ENCODE data around the gene TNFRSF12A. TPM values are rescaled to one million over a fixed set of nuclear protein-coding genes. Genes with fewer than 3 reads are reported as not detected.

Gene TNFRSF12A
- total RNA-seq, 2 experiments from 2014 or later, result 11.8 to 13.5 TPM

DNA sequence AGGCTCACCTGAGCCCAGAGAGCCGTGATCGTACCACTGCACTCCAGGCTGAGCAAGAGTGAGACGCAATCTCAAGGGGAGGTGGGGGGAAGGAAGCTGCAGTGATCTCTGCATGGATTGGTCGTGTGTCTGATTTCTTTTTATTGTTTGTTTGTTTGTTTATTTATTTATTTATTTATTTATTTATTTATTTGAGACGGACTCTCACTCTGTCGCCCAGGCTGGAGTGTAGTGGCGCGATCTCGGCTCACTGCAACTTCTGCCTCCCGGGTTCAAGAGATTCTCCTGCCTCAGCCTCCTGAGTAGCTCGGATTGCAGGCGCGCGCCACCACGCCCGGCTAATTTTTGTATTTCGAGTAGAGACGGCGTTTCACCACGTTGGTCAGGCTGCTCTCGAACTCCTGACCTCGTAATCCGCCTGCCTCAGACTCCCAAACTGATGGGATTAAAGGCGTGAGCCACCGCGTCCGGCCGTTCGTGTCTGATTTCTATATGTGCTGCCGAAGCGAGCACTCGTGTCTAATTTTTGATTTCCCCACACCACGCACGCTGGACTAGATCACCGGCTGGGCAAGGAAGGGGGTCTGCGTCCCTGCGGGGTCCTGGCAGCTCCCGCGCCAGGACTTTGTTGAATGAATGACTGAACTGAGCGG is 448 bp upstream of the TNFRSF12A start:
- Mint-ChIP-seq H3K36me3 (ENCODE audit: low read depth) (peaks cover 2% of the 10 kb centered on the region), H3K4me3 (peak overlapping the region; percentile 77), H3K4me1 (ENCODE audit: low read depth) (peaks cover 41% of the 10 kb centered on the region), H3K27me3 (peaks cover 4% of the 10 kb centered on the region), H3K27ac (peak overlapping the region; percentile 72), H3K9me3 (no peaks in the 10 kb centered on the region)
- ATAC-seq (no peak), DNase-seq (peak; percentile 27)
- TF ChIP-seq, protein P1, sequence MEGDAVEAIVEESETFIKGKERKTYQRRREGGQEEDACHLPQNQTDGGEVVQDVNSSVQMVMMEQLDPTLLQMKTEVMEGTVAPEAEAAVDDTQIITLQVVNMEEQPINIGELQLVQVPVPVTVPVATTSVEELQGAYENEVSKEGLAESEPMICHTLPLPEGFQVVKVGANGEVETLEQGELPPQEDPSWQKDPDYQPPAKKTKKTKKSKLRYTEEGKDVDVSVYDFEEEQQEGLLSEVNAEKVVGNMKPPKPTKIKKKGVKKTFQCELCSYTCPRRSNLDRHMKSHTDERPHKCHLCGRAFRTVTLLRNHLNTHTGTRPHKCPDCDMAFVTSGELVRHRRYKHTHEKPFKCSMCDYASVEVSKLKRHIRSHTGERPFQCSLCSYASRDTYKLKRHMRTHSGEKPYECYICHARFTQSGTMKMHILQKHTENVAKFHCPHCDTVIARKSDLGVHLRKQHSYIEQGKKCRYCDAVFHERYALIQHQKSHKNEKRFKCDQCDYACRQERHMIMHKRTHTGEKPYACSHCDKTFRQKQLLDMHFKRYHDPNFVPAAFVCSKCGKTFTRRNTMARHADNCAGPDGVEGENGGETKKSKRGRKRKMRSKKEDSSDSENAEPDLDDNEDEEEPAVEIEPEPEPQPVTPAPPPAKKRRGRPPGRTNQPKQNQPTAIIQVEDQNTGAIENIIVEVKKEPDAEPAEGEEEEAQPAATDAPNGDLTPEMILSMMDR (IDR thresholded peaks at IDR 0.05), result no peak
- POLR2A ChIA-PET, result interaction anchor here (0.6 to 2.1 kb wide), 8 partner anchors 9 to 108 kb away, joined by 3 to 6 read pairs (median 4); partner anchors contain the start of gene FLYWCH1
- intact Hi-C loops (cut with micrococcal nuclease), result no loop called here
- CTCF ChIA-PET, result interaction anchor here (0.6 to 10.5 kb wide), 9 partner anchors 10 to 131 kb away, joined by 3 to 135 read pairs (median 5); no protein-coding TSS in a partner anchor

DNA sequence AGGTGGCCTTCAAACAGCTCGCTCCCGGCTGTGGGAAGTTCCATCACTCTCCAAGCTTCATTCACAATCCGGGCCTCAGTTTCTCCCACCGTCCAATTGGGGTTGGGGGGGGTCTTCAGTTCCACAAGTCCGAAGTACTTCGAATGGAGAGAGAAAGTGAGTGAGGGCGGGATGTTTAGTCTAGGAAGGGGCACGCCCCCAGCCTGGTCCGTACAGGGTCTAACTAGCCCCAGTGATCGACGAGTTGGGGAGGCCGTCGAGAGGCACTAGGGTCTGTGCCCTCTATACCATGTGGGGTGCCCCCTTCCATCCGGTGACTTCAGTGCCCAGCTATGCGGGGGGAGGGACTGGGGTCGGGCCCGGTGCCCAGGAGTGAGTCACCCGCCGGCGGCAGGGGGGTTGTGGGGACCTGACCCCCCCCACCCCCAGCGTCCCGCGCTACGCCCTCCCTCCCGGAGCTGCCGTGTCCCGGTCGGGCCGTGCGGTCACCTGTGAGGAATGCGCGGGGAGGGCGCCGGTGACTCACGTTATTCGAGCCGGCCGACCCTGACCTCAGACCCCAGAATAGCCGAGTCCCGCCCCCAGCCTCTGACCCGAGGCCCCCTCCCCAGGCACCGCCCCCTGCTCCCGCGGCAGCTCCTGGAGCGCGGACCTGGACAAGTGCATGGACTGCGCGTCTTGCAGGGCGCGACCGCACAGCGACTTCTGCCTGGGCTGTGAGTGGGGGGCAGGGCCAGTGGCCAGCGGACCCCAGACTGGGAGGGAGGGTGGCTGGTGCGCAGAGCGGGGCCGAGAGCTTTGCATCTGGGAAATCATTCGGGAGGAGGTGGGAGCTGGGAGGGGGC is 658 bp downstream of the TNFRSF12A start:
- Mint-ChIP-seq H3K27ac (peak overlapping the region; percentile 97), H3K9me3 (no peaks in the 10 kb centered on the region), H3K27me3 (peaks cover 4% of the 10 kb centered on the region), H3K36me3 (ENCODE audit: low read depth) (peaks cover 2% of the 10 kb centered on the region), H3K4me3 (peak overlapping the region; percentile 77), H3K4me1 (ENCODE audit: low read depth) (peaks cover 44% of the 10 kb centered on the region)
- intact Hi-C loops (cut with micrococcal nuclease), result no loop called here
- TF ChIP-seq, protein P1 (IDR thresholded peaks at IDR 0.05), result no peak
- DNase-seq (peak; percentile 75), ATAC-seq (peak; percentile 8)
- CTCF ChIA-PET, result interaction anchor here (0.6 to 10.5 kb wide), 12 partner anchors 10 to 130 kb away, joined by 3 to 135 read pairs (median 4); no protein-coding TSS in a partner anchor
- POLR2A ChIA-PET, result interaction anchor here (0.7 to 2.1 kb wide), 10 partner anchors 8 to 109 kb away, joined by 3 to 6 read pairs (median 4); partner anchors contain the start of genes FLYWCH1 and PKMYT1

DNA sequence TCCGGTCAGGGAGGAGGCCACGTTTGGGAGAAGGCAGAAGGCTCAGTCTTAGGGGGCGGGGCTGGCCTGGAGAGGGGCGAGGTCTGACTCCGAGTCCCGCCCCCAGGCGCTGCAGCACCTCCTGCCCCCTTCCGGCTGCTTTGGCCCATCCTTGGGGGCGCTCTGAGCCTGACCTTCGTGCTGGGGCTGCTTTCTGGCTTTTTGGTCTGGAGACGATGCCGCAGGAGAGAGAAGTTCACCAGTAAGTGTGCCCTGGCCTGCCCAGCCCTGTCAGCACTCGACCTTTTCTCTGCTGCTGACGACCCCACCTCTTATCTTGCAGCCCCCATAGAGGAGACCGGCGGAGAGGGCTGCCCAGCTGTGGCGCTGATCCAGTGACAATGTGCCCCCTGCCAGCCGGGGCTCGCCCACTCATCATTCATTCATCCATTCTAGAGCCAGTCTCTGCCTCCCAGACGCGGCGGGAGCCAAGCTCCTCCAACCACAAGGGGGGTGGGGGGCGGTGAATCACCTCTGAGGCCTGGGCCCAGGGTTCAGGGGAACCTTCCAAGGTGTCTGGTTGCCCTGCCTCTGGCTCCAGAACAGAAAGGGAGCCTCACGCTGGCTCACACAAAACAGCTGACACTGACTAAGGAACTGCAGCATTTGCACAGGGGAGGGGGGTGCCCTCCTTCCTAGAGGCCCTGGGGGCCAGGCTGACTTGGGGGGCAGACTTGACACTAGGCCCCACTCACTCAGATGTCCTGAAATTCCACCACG is 1.5 kb downstream of the TNFRSF12A start:
- Mint-ChIP-seq H3K4me1 (ENCODE audit: low read depth) (peaks cover 44% of the 10 kb centered on the region), H3K9me3 (no peaks in the 10 kb centered on the region), H3K36me3 (ENCODE audit: low read depth) (peaks cover 9% of the 10 kb centered on the region), H3K4me3 (peak overlapping the region; percentile 77), H3K27ac (peak overlapping the region; percentile 97), H3K27me3 (peaks cover 4% of the 10 kb centered on the region)
- TF ChIP-seq, protein P1 (IDR thresholded peaks at IDR 0.05), result peak; percentile 42
- ATAC-seq, result peak; percentile 42
- intact Hi-C loops (cut with micrococcal nuclease), result no loop called here
- ChIA-PET POLR2A (interaction anchor here (0.7 to 2.1 kb wide), 4 partner anchors 9 to 104 kb away, joined by 3 to 6 read pairs (median 4); partner anchors contain the start of gene PKMYT1), CTCF (interaction anchor here (0.8 to 10.5 kb wide), 7 partner anchors 9 to 108 kb away, joined by 3 to 135 read pairs (median 6); no protein-coding TSS in a partner anchor)
- peak; percentile 94 for DNase-seq

DNA sequence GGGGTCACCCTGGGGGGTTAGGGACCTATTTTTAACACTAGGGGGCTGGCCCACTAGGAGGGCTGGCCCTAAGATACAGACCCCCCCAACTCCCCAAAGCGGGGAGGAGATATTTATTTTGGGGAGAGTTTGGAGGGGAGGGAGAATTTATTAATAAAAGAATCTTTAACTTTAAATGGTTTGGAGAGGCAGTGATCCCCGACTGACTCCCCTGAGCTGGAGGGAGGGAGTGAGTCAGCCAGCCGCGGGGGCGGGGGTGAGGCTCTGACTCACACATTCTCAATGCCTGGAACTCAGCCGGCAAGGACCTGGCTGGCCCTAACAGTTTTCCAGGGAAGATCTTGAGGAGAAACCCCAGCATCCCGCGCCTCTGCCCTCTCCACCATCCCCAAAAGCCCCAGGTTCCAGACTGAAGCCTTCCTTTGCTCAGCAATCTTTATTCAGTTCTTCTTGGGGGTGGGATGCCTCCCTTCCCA is 2.1 kb downstream of the TNFRSF12A start:
- Mint-ChIP-seq H3K36me3 (ENCODE audit: low read depth) (peaks cover 14% of the 10 kb centered on the region), H3K27me3 (peaks cover 2% of the 10 kb centered on the region), H3K27ac (peak overlapping the region; percentile 97), H3K4me3 (peak overlapping the region; percentile 77), H3K9me3 (no peaks in the 10 kb centered on the region), H3K4me1 (ENCODE audit: low read depth) (peaks cover 44% of the 10 kb centered on the region)
- ChIA-PET POLR2A (interaction anchor here (0.9 kb wide), 2 partner anchors 42 to 104 kb away, joined by 3 to 4 read pairs; partner anchors contain the start of gene PKMYT1), CTCF (interaction anchor here (0.8 to 10.5 kb wide), 7 partner anchors 9 to 109 kb away, joined by 3 to 135 read pairs (median 6); no protein-coding TSS in a partner anchor)
- peak; percentile 97 for DNase-seq
- TF ChIP-seq, protein P1 (IDR thresholded peaks at IDR 0.05), result no peak
- intact Hi-C loops (cut with micrococcal nuclease), result no loop called here
- ATAC-seq, result peak; percentile 22

Data from activated CD8-positive, alpha-beta T cell treated with anti-CD3 and anti-CD28 coated beads for 36 hours (primary cell).